ENCODE measurements around the gene NCAM1.

DNA sequence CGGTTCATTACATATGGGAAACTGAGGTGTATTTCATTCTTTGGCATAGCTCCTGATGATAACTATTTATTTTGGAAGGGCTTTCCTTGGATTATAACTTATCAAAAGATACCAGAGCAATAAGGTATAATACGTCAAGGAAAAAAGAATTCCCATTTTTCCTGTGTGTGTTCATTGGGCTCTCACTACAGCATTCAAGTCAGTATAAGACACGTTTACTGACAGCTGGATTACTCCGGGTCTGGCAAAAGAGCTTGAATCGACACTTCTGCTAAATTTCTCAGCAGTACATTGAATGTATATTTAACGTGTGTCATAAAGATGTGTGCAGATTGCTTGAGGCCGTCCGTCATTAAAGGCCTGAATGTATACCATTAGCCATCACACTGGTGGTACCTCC lies 163.4 kb downstream of the NCAM1 start:
- TF ChIP-seq EZH2phosphoT487 (IDR thresholded peaks at IDR 0.05; ENCODE audit: borderline replicate concordance, low read length) (no peak), EZH2 (IDR thresholded peaks at IDR 0.05; ENCODE audit: low read length, unreplicated experiment) (no peak)
- TF ChIP-seq, protein P1, sequence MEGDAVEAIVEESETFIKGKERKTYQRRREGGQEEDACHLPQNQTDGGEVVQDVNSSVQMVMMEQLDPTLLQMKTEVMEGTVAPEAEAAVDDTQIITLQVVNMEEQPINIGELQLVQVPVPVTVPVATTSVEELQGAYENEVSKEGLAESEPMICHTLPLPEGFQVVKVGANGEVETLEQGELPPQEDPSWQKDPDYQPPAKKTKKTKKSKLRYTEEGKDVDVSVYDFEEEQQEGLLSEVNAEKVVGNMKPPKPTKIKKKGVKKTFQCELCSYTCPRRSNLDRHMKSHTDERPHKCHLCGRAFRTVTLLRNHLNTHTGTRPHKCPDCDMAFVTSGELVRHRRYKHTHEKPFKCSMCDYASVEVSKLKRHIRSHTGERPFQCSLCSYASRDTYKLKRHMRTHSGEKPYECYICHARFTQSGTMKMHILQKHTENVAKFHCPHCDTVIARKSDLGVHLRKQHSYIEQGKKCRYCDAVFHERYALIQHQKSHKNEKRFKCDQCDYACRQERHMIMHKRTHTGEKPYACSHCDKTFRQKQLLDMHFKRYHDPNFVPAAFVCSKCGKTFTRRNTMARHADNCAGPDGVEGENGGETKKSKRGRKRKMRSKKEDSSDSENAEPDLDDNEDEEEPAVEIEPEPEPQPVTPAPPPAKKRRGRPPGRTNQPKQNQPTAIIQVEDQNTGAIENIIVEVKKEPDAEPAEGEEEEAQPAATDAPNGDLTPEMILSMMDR (conservative IDR thresholded peaks at IDR 0.05; ENCODE audit: low read depth, low read length) = no peak

Data from PC-3 (cell line).